ENCODE data around the gene CTIF. TPM values are rescaled to one million over a fixed set of nuclear protein-coding genes. Genes with fewer than 3 reads are reported as not detected.
A peak's percentile ranks its signal among the peaks of the same experiment; 100 is the strongest.

The CTIF gene
- total RNA-seq, 1 donor from 2014 or later = 72.4 TPM

DNA sequence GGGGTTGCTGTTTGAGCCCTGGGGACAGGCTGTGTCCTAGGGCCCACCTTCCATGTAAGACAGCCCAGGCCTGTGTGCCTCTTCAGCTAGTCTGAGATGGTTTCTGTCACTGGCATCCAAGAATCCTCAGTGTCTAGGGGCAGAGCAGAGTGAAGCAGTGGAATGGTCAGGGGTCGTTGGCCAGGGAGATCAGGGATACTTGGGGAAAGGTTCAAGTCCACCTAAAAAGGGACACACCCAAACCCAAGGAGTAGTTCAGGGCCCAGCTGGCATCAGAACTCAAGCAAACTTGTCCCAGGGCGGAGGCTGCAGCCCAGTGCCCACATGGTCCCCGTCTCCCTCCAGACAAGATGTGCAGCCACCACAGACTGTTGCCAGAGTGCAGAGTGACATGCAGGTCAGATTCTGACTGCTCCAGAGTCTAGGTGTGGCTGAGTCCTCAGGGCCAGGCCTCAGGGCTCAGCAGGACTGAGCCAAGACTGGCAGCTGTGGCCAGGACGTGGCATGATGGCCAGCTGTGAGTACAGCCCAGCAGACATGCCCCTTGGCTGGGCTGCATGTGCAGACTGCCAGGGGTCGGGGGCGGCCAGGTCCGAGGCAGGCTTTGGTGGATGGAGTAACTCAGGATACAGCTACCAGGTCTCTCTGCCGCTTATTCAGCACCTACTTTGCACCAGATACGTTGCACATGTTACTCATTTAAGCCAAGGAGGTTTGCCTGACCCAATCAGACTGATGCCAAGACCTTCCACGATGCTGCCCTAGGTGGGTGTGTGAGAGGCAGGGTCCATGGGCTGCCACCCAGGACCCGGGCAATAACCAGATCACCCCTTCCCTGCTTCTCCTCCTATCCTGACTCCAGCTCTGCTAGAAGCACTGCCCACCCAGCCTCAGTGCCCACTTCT lies 265.4 kb downstream of the CTIF start:
- no peak overlapping the region for H3K27ac ChIP-seq

DNA sequence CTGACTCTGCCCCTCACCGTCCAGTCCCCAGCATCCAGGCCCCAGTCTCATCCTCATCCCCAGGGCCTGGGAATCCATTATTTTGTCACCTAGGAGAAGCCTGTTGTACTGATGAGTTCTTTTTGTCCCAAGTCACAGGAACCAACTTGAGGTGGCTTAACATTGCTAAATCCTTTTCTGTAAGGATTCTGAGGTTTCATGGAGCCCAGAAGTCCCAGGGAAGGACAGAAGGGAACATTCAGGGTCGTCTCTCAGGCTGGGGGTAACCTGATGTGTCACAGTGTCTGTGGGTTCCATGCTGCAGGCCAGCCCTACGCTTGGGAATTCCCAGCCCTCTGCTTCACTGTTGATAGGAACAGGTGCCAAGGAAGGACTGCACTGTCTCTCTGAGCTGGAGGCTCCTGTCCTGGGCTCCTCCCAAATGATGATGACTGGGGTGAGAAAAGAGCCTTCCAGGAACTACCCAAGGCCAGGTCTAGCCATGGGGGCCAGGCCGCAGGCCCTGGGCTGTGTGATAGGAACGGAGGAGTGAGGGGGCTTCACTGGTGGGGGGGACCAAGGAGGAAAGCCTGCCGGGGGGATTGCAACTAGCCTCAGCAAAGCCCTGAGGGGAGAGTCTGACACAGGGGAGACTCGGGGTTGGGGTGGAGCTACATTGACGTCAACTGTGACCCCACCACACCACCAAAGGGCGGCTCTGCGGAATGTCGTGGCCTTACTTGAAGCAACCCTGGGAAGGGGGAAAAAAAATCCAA lies 266.2 kb downstream of the CTIF start:
- intact Hi-C loops (cut with DNase I) = no loop called here
- no peaks in the 10 kb centered on the region for H3K9me3 ChIP-seq
- no peak overlapping the region for H3K27ac ChIP-seq
- TF ChIP-seq CTCF (IDR thresholded peaks at IDR 0.05) = no peak
- H3K36me3 ChIP-seq = no peaks in the 10 kb centered on the region
- H3K27me3 ChIP-seq = no peaks in the 10 kb centered on the region
- no peak for ATAC-seq
- DNase-seq = peak; percentile 42
- H3K4me1 ChIP-seq = peaks cover 6% of the 10 kb centered on the region
- H3K4me3 ChIP-seq = no peak overlapping the region

More for the DNA sequence above, 265.4 kb downstream of the CTIF start:
- Histone ChIP-seq H3K9me3 (no peaks in the 10 kb centered on the region), H3K27me3 (no peaks in the 10 kb centered on the region), H3K36me3 (no peaks in the 10 kb centered on the region), H3K4me1 (peaks cover under 1% of the 10 kb centered on the region), H3K4me3 (no peak overlapping the region)
- intact Hi-C loops (cut with DNase I) = no loop called here
- ATAC-seq (no peak), DNase-seq (peak; percentile 45)
- TF ChIP-seq CTCF (IDR thresholded peaks at IDR 0.05) = no peak

DNA sequence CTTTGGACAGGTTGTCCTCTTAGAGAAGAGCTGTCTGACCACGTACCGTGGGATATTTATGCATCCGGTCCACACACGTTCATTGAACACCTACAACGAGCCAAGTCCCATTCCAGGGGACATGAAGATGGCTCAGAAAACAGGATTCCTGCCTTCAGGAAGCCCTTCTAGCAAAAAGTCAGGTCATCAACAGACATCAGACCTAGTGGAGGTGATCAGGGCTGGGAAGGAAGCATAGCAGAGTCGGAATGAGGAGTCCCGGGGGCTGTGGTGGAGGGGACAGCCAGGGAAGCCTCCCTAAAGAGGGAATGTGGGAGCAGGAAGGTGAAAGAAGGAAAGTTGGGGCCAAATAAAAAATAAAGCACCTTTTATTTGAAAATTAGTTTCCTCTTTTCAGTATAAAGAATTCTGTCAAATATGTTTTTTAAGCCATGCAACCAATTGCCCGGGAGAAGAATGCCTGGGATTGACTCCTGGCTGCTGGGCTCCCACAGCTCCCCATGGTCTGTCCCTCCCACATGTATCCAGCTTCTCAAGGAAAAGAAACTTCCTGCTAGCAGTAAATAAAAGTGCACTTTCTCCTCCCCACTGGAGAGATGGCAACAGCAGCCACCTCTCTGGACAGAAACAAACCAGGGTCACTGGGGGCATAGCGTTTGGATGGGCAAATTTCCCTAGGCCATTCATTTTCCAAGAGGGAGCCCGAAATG lies 267.1 kb downstream of the CTIF start:
- H3K9me3 ChIP-seq = no peaks in the 10 kb centered on the region
- peak overlapping the region; percentile 31 for H3K27ac ChIP-seq
- intact Hi-C loops (cut with DNase I) = no loop called here
- H3K27me3 ChIP-seq = no peaks in the 10 kb centered on the region
- H3K36me3 ChIP-seq = no peaks in the 10 kb centered on the region
- ATAC-seq (no peak), DNase-seq (peak; percentile 6)
- TF ChIP-seq CTCF (IDR thresholded peaks at IDR 0.05) = no peak
- peaks cover 6% of the 10 kb centered on the region for H3K4me1 ChIP-seq
- H3K4me3 ChIP-seq = no peak overlapping the region

GRCh38 chr18:48806551-48807261 lies 267.9 kb downstream of the CTIF start:
- Histone ChIP-seq H3K27me3 (no peaks in the 10 kb centered on the region), H3K9me3 (no peaks in the 10 kb centered on the region), H3K4me3 (no peak overlapping the region), H3K27ac (peak overlapping the region; percentile 31), H3K36me3 (no peaks in the 10 kb centered on the region), H3K4me1 (peaks cover 6% of the 10 kb centered on the region)
- DNase-seq (peak; percentile 54), ATAC-seq (peak; percentile 60)
- TF ChIP-seq CTCF (IDR thresholded peaks at IDR 0.05) = no peak
- intact Hi-C loops (cut with DNase I) = no loop called here

- no peaks in the 10 kb centered on the region for H3K27me3 ChIP-seq
- H3K4me3 ChIP-seq = no peak overlapping the region
- ATAC-seq (no peak), DNase-seq (no peak)
- peaks cover 6% of the 10 kb centered on the region for H3K4me1 ChIP-seq
- H3K36me3 ChIP-seq = no peaks in the 10 kb centered on the region
- H3K9me3 ChIP-seq = no peaks in the 10 kb centered on the region
- no peak for TF ChIP-seq CTCF (IDR thresholded peaks at IDR 0.05)
- intact Hi-C loops (cut with DNase I) = no loop called here
- no peak overlapping the region for H3K27ac ChIP-seq
Observed at GRCh38 chr18:48808476-48808875, 269.6 kb downstream of the CTIF start.

Data from upper lobe of right lung (tissue), 1 donor.